Loucy (cell line): ENCODE results near the gene CCNH.

ENCODE experiments used
- H2AFZ ChIP-seq: fragments of 200-600 bp; sonication (generic); 2 replicates; pipeline ENCODE4 v1.6.0; 2016; ENCODE audit warnings: antibody characterized with exemption, mild to moderate bottlenecking, low read length, moderate library complexity
- H3F3A ChIP-seq: fragments of 200-600 bp; 2 replicates; pipeline ENCODE4 v1.6.0; 2016; ENCODE audit warnings: antibody characterized with exemption, low read depth, mild to moderate bottlenecking
- H3K27me3 ChIP-seq: fragments of 200-600 bp; sonication (generic); 2 replicates; pipeline ENCODE4 v1.6.1; 2014; ENCODE audit warnings: low read length, mild to moderate bottlenecking; ENCODE audit not compliant: insufficient read depth, poor library complexity, severe bottlenecking
- H3K36me3 ChIP-seq: fragments of 200-600 bp; sonication (generic); 2 replicates; pipeline ENCODE4 v1.6.1; 2016; ENCODE audit warnings: low read length; ENCODE audit not compliant: insufficient read depth
- H3K4me1 ChIP-seq: fragments of 200-600 bp; sonication (generic); 2 replicates; pipeline ENCODE4 v1.5.1; 2014; ENCODE audit warnings: low read length, mild to moderate bottlenecking; ENCODE audit not compliant: insufficient read depth, poor library complexity, severe bottlenecking
- H3K4me2 ChIP-seq: fragments of 200-600 bp; sonication (generic); 2 replicates; pipeline ENCODE4 v1.6.0; 2014; ENCODE audit warnings: antibody characterized with exemption, low read length, low read depth, mild to moderate bottlenecking; ENCODE audit not compliant: poor library complexity, severe bottlenecking
- H3K4me3 ChIP-seq: fragments of 200-600 bp; sonication (generic); 2 replicates; pipeline ENCODE4 v1.5.1; 2014; ENCODE audit warnings: low read length, mild to moderate bottlenecking, mixed read lengths; ENCODE audit not compliant: poor library complexity, severe bottlenecking
- H3K79me2 ChIP-seq: fragments of 200-600 bp; sonication (generic); 2 replicates; pipeline ENCODE4 v1.6.1; 2014; ENCODE audit warnings: low read length; ENCODE audit not compliant: insufficient read depth
- H3K9ac ChIP-seq: fragments of 200-600 bp; sonication (generic); 2 replicates; pipeline ENCODE4 v1.6.0; 2014; ENCODE audit warnings: mild to moderate bottlenecking, low read depth, low read length, moderate library complexity; ENCODE audit not compliant: poor library complexity, severe bottlenecking
- H3K9me2 ChIP-seq: fragments of 200-600 bp; sonication (generic); replicated peaks from 2 replicates; pipeline ENCODE4 v1.6.1; 2016; ENCODE audit warnings: low read depth, low read length, mixed read lengths
- H3K9me3 ChIP-seq: fragments of 200-600 bp; sonication (generic); 2 replicates; pipeline ENCODE4 v1.6.1; 2014; ENCODE audit warnings: mild to moderate bottlenecking, antibody characterized with exemption, low read length, low read depth; ENCODE audit not compliant: insufficient read depth
- H4K20me1 ChIP-seq: fragments of 200-600 bp; sonication (generic); 2 replicates; pipeline ENCODE4 v1.6.0; 2014; ENCODE audit warnings: antibody characterized with exemption, low read length, mild to moderate bottlenecking; ENCODE audit not compliant: insufficient read depth, poor library complexity, severe bottlenecking
- EZH2phosphoT487 ChIP-seq: fragments of 200-600 bp; IDR thresholded peaks from 2 replicates; pipeline ENCODE4 v1.6.1; 2018; ENCODE audit warnings: antibody characterized with exemption, mild to moderate bottlenecking, moderate library complexity, borderline replicate concordance
- TF ChIP-seq, protein P1 (sequence below): fragments of 200-600 bp; sonication (generic); conservative IDR thresholded peaks from 2 replicates; pipeline ENCODE4 v1.5.1; 2014; ENCODE audit warnings: mild to moderate bottlenecking, antibody characterized with exemption, low read length

Gene CCNH

DNA sequence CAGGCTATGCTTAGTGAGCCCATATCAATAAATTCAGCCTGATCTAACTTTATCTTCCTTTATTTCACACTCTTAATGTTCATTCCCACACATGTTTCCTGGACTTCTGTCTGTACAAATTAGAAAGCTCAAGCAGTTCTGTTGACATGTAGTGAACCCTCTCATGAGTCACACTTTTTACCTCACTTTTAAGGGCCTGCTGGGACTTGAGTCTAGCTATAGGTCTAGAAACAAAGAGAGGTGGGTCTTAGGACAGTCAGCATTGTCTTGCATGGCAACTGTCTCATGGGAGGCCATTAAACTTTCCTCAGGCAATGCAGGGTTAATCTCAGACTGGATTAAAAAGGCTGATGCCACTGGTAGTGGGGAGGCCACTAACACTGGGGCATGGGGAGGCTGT lies 8.6 kb upstream of the CCNH start:
- Histone ChIP-seq H2AFZ (no peak overlapping the region), H4K20me1 (no peaks in the 10 kb centered on the region), H3K9me2 (no peaks in the 10 kb centered on the region), H3K4me1 (peaks cover 3% of the 10 kb centered on the region), H3K9me3 (no peaks in the 10 kb centered on the region), H3F3A (no peaks in the 10 kb centered on the region), H3K79me2 (no peaks in the 10 kb centered on the region), H3K27me3 (no peaks in the 10 kb centered on the region), H3K36me3 (no peaks in the 10 kb centered on the region), H3K4me3 (no peak overlapping the region), H3K4me2 (no peak overlapping the region), H3K9ac (no peak overlapping the region)
- TF ChIP-seq, protein P1, sequence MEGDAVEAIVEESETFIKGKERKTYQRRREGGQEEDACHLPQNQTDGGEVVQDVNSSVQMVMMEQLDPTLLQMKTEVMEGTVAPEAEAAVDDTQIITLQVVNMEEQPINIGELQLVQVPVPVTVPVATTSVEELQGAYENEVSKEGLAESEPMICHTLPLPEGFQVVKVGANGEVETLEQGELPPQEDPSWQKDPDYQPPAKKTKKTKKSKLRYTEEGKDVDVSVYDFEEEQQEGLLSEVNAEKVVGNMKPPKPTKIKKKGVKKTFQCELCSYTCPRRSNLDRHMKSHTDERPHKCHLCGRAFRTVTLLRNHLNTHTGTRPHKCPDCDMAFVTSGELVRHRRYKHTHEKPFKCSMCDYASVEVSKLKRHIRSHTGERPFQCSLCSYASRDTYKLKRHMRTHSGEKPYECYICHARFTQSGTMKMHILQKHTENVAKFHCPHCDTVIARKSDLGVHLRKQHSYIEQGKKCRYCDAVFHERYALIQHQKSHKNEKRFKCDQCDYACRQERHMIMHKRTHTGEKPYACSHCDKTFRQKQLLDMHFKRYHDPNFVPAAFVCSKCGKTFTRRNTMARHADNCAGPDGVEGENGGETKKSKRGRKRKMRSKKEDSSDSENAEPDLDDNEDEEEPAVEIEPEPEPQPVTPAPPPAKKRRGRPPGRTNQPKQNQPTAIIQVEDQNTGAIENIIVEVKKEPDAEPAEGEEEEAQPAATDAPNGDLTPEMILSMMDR, result no peak
- no peak for TF ChIP-seq EZH2phosphoT487

DNA sequence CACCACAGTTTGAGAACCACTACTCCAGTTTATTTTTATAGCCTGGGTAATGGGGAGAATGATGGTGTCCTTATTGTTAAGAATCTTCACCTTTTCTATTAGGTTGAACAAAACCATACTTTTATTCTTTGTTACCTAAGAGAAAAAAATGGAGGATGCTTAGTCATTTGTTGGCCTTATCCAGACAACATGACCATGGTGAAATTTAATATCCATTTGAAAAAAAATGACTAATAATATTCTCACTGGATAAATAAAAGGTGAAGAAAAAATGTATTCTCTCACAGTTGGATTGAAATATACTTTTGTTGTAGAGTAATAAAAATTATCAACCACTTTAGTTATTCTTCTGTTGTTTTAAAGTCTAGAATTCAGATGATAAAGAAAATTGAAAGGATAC lies 5.8 kb upstream of the CCNH start:
- Histone ChIP-seq H3K4me3 (no peak overlapping the region), H3K36me3 (no peaks in the 10 kb centered on the region), H3K9ac (no peak overlapping the region), H3K4me1 (peaks cover 4% of the 10 kb centered on the region), H3K79me2 (no peaks in the 10 kb centered on the region), H3K4me2 (no peak overlapping the region), H2AFZ (no peak overlapping the region), H3K9me2 (no peaks in the 10 kb centered on the region), H3K9me3 (no peaks in the 10 kb centered on the region), H3K27me3 (no peaks in the 10 kb centered on the region), H3F3A (no peaks in the 10 kb centered on the region), H4K20me1 (no peaks in the 10 kb centered on the region)
- TF ChIP-seq, protein P1, result no peak
- TF ChIP-seq EZH2phosphoT487, result no peak

DNA sequence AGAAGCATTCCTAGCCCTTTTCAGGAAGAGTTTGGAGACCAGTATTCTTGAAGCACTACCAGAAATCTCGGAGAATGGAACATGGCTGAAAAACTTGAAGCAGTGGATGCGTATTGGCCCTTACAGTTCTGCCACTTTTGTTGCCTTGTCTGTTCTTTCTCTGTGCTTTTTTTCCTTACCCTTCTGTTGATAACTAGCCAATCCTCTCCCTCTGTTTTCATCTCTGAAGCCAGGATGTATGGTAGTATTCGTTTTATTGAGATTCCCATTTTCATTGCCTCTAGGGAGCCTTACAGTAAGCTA lies 564 bp upstream of the CCNH start:
- Histone ChIP-seq H3F3A (no peaks in the 10 kb centered on the region), H3K4me3 (peak overlapping the region; percentile 90), H3K9me3 (no peaks in the 10 kb centered on the region), H3K27me3 (no peaks in the 10 kb centered on the region), H3K79me2 (peaks cover 48% of the 10 kb centered on the region), H3K4me2 (peak overlapping the region; percentile 69), H3K36me3 (peaks cover 12% of the 10 kb centered on the region; the same call in 1 of the 2 replicates), H2AFZ (peak overlapping the region; percentile 87), H4K20me1 (peaks cover 40% of the 10 kb centered on the region), H3K9ac (peak overlapping the region; percentile 85), H3K4me1 (peaks cover 36% of the 10 kb centered on the region), H3K9me2 (no peaks in the 10 kb centered on the region)
- TF ChIP-seq EZH2phosphoT487, result no peak
- TF ChIP-seq, protein P1, result no peak
